Measurements from ENCODE around the gene ZNF526.

DNA sequence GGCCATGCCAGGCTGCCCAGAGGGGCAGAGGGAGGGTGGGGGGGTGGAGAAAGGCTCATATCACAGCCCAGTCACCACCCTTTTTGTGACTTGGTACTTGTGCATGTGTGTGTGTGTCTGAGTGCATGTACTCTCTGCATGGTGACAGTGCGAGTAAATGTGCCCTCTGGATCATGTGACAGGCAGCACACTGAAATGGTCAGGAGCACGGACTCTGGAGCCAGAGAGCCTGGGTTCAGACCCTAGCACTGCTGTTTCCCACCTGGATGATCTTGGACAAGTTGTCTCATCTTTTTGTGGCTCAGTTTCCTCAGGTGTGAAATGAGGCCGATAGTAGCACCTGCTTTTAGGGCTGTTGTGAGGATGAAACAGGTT, 50.9 kb downstream of the ZNF526 start:
- TF ChIP-seq POLR2A (IDR thresholded peaks at IDR 0.05; ENCODE audit: low read depth, low read length) (no peak), TAF1 (IDR thresholded peaks at IDR 0.05; ENCODE audit: low read depth, low read length) (no peak), POLR2AphosphoS5 (IDR thresholded peaks at IDR 0.05; ENCODE audit: low read depth, low read length) (no peak), SPI1 (IDR thresholded peaks at IDR 0.05; ENCODE audit: low read depth, low read length) (no peak), PAX5 (IDR thresholded peaks at IDR 0.05; ENCODE audit: insufficient read depth, low read length, severe bottlenecking) (no peak), POU2F2 (IDR thresholded peaks at IDR 0.05; ENCODE audit: low read depth, low read length) (no peak)
